Activated T-helper 1 cell treated with anti-CD3 and anti-CD28 coated beads, Interleukin-12 subunit alpha, Interleukin-12 subunit beta, Interleukin-2, Interleukin-4 antibody, amounts not matched to agents 30 ng/mL and 10 ng/mL and 1 ng/mL, durations not matched to agents 14 hours and 24 hours and 36 hours (primary cell): Measurements from ENCODE around the gene MLLT1. TPM values are rescaled to one million over a fixed set of nuclear protein-coding genes. Genes with fewer than 3 reads are reported as not detected.

Experiments
- DNase-seq: peaks from one replicate; pipeline ENCODE4 v3.0.0; 2021; ENCODE audit warnings: low spot score
- H3K27ac Mint-ChIP-seq: one replicate; pipeline ENCODE4 v1.8.0; 2021; ENCODE audit warnings: mild to moderate bottlenecking, mixed read lengths
- H3K27me3 Mint-ChIP-seq: one replicate; pipeline ENCODE4 v1.8.0; 2022; ENCODE audit warnings: mild to moderate bottlenecking, moderate library complexity, mixed read lengths; ENCODE audit not compliant: insufficient read depth
- H3K36me3 Mint-ChIP-seq: one replicate; pipeline ENCODE4 v1.8.0; 2021; ENCODE audit warnings: low read depth, mixed read lengths
- H3K4me1 Mint-ChIP-seq: one replicate; pipeline ENCODE4 v1.8.0; 2021; ENCODE audit warnings: low read depth, mixed read lengths
- H3K4me3 Mint-ChIP-seq: one replicate; pipeline ENCODE4 v1.8.0; 2021; ENCODE audit warnings: mild to moderate bottlenecking, moderate library complexity, mixed read lengths
- H3K9me3 Mint-ChIP-seq: one replicate; pipeline ENCODE4 v1.8.0; 2021; ENCODE audit warnings: mixed read lengths
- intact Hi-C: fragments of 100-400 bp; cut with micrococcal nuclease; formaldehyde crosslinking; loops from one replicate; pipeline ENCODE4 v1.15.1; 2024
- total RNA-seq: library from RNA; stranded (reverse); gene quantifications from 2 replicates; pipeline ENCODE4 v1.2.3, GENCODE V29; 2022

Gene MLLT1
- total RNA-seq, 1 donor from 2014 or later = 77.4 TPM

GRCh38 chr19:6233827-6234511 lies 45.8 kb downstream of the MLLT1 start:
- no peak overlapping the region for H3K27ac Mint-ChIP-seq
- H3K9me3 Mint-ChIP-seq = no peaks in the 10 kb centered on the region
- H3K4me3 Mint-ChIP-seq = no peak overlapping the region
- intact Hi-C loops = no loop called here
- H3K27me3 Mint-ChIP-seq = no peaks in the 10 kb centered on the region
- peaks cover 4% of the 10 kb centered on the region for H3K36me3 Mint-ChIP-seq
- DNase-seq = no peak
- peaks cover 5% of the 10 kb centered on the region for H3K4me1 Mint-ChIP-seq

DNA sequence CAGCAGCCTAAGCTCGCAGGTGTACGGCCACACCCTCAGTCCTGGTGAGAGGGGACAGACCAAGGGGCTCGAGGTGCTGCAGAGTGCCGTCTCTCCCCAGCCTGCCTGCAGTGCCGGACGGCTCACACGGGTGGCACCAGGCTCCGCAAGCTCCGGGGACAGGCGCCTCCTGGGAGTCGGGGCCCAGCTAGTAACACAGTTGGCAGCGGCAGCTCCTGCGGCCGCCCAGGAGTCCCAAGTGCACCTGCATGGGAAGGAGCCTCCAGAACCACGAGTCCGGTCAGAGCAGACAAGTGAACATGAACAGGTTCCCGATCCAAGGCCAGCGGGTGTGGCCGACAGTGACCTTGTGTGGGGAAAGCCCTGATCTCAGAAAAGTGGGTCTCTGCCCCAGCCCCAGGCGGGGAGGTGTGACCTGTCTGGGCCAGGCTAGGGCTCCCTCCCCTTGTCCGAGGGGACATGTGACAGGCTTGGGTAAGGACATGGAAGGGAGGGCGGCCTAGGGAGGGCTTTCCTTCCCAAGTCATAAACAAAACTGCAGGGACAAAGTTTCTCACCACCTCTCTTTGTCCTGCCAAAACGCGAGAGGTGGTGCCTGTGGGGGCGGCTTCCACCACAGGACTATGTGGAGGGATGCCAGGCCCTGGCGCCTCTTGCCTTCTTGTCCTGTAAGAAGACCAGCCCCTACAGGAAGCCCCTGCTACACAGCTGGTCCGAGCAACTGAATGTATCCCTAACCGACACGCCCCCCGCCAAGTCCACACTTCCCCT lies 46.5 kb downstream of the MLLT1 start:
- peaks cover 4% of the 10 kb centered on the region for H3K36me3 Mint-ChIP-seq
- no peaks in the 10 kb centered on the region for H3K27me3 Mint-ChIP-seq
- no peak for DNase-seq
- H3K27ac Mint-ChIP-seq = no peak overlapping the region
- no peak overlapping the region for H3K4me3 Mint-ChIP-seq
- intact Hi-C loops = no loop called here
- H3K9me3 Mint-ChIP-seq = no peaks in the 10 kb centered on the region
- H3K4me1 Mint-ChIP-seq = peaks cover 5% of the 10 kb centered on the region

GRCh38 chr19:6232601-6233055 lies 47.1 kb downstream of the MLLT1 start:
- Mint-ChIP-seq H3K4me1 (no peaks in the 10 kb centered on the region), H3K27ac (no peak overlapping the region), H3K4me3 (no peak overlapping the region), H3K27me3 (no peaks in the 10 kb centered on the region), H3K9me3 (no peaks in the 10 kb centered on the region), H3K36me3 (peaks cover 4% of the 10 kb centered on the region)
- intact Hi-C loops = no loop called here
- no peak for DNase-seq

GRCh38 chr19:6230991-6231448 lies 48.8 kb downstream of the MLLT1 start:
- peaks cover 8% of the 10 kb centered on the region for H3K36me3 Mint-ChIP-seq
- no peak overlapping the region for H3K4me3 Mint-ChIP-seq
- no peaks in the 10 kb centered on the region for H3K27me3 Mint-ChIP-seq
- no peaks in the 10 kb centered on the region for H3K4me1 Mint-ChIP-seq
- no peak for DNase-seq
- no peak overlapping the region for H3K27ac Mint-ChIP-seq
- intact Hi-C loops = no loop called here
- no peaks in the 10 kb centered on the region for H3K9me3 Mint-ChIP-seq

DNA sequence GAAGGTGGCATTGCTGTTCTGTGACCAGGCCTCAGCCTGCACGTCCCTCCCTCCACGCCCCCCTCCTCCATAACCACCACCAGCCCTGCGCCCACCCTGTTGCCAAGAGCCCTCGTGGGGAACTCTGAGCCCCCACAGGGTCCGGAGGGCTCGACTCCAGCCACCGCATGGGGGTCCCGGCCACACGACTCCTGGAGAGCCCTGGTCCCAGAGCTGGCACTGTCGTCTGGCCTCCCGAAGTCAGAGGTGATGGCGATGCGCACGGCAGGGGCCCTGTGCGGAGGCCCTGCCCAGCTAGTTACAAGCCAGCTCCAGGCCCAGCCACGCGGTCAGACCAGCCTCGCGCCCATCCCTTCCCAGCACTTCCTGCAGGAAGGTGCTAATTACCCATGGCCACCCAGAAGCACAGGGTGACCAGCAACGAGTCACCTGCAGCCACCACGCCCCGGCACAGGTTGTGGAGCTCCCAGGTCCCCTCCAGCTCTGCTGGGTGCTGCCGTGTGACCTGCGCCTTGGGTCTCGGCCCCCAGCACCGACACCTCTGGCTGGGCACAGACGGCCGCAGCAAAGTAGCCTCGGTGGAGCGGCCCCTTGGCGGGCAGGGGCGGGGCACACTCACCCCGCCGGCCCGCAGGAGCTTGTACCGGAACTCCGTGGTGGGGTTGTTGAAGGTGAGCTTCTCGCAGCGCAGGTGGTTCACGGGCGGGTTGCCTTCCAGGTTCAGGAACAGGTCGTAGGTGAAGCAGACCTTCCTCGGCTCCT lies 49.6 kb downstream of the MLLT1 start:
- no peak overlapping the region for H3K27ac Mint-ChIP-seq
- H3K36me3 Mint-ChIP-seq = peaks cover 8% of the 10 kb centered on the region
- no peak overlapping the region for H3K4me3 Mint-ChIP-seq
- no peaks in the 10 kb centered on the region for H3K9me3 Mint-ChIP-seq
- no peak for DNase-seq
- intact Hi-C loops = no loop called here
- no peaks in the 10 kb centered on the region for H3K27me3 Mint-ChIP-seq
- H3K4me1 Mint-ChIP-seq = no peaks in the 10 kb centered on the region

DNA sequence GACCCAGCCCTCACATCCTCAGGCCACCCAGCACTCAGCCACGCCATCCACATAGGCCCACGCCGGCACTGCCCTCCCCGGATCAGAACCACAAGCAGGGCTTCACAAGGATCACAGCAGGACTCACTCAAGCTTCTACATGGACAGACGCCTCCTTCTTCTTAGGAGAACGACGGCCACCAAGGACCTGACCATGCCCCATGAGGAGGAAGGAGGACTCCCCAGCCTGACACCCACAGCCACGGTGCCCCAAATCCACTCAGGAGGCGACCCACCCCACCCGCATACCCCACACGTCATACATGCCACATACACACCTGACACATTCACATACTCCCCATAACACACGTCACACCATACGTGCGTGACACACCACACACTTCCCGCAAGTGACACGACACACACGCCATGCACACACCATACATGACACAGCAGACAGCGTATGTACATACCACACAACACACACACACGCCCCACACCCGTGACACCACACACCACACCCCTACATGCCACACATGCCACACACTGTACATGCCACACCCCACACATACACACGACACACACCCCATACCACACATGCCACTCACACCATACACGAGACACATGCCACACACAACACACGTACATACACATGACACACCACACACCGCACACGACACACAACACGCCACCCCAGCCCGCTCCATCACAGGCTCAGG lies 50.4 kb downstream of the MLLT1 start:
- Mint-ChIP-seq H3K4me3 (no peak overlapping the region), H3K27me3 (no peaks in the 10 kb centered on the region), H3K27ac (no peak overlapping the region), H3K4me1 (no peaks in the 10 kb centered on the region), H3K9me3 (no peaks in the 10 kb centered on the region), H3K36me3 (peaks cover 8% of the 10 kb centered on the region)
- no peak for DNase-seq
- intact Hi-C loops = no loop called here

DNA sequence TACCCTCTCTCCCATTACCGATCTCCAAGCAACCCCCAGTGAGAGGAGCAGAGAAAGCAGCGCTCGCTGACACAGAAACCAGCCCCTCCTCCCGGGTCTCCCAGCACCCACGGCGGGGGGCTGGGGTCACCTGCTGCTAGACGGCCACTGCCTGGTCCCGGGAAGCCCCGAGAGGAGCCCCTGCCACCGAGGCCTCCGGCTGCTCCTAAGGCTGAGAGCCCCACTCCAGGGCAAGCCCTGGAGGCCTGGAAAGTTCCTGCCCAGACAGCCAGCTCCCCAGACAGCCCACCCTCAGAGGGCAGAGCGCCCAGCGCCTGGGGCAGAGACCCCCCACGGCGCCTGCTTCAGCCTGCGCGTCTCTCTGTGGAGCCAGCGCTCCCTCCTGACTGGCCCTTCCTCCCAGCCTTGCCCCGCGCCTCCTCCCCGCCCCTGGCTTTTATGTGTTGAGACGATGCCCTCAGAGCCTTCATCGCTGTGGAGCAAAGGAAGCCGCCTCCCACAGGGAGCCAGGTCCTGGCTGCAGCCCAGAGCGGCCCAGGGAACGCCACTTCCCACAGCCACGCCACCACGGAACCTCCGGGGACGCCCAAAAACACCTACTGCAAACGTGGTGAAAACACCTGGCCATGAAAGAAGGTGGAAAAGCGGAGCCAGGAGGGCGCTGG lies 51.1 kb downstream of the MLLT1 start:
- no peaks in the 10 kb centered on the region for H3K4me1 Mint-ChIP-seq
- DNase-seq = no peak
- H3K9me3 Mint-ChIP-seq = no peaks in the 10 kb centered on the region
- intact Hi-C loops = no loop called here
- H3K4me3 Mint-ChIP-seq = no peak overlapping the region
- H3K27ac Mint-ChIP-seq = no peak overlapping the region
- peaks cover 8% of the 10 kb centered on the region for H3K36me3 Mint-ChIP-seq
- no peaks in the 10 kb centered on the region for H3K27me3 Mint-ChIP-seq

DNA sequence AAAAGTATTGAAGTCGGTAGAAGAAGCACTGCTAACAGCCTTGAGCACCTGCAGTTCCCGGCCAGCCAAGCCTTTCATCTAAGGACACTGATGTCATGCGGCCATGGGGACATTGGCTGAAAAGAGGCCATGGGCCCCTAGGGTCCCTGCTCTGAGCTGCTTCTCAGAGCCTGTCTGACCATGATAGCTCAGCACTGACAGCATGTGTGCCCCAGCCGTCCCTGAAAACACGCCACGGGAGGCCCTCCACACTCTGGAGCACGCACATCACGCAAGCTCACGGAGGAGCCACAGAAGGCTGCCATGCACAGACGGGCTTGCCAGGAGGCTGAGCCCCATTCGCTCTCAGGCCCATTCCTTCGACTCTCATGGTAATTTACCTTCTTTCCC lies 51.8 kb downstream of the MLLT1 start:
- intact Hi-C loops = no loop called here
- Mint-ChIP-seq H3K27me3 (no peaks in the 10 kb centered on the region), H3K4me1 (no peaks in the 10 kb centered on the region), H3K9me3 (no peaks in the 10 kb centered on the region), H3K4me3 (no peak overlapping the region), H3K36me3 (peaks cover 8% of the 10 kb centered on the region), H3K27ac (no peak overlapping the region)
- no peak for DNase-seq

DNA sequence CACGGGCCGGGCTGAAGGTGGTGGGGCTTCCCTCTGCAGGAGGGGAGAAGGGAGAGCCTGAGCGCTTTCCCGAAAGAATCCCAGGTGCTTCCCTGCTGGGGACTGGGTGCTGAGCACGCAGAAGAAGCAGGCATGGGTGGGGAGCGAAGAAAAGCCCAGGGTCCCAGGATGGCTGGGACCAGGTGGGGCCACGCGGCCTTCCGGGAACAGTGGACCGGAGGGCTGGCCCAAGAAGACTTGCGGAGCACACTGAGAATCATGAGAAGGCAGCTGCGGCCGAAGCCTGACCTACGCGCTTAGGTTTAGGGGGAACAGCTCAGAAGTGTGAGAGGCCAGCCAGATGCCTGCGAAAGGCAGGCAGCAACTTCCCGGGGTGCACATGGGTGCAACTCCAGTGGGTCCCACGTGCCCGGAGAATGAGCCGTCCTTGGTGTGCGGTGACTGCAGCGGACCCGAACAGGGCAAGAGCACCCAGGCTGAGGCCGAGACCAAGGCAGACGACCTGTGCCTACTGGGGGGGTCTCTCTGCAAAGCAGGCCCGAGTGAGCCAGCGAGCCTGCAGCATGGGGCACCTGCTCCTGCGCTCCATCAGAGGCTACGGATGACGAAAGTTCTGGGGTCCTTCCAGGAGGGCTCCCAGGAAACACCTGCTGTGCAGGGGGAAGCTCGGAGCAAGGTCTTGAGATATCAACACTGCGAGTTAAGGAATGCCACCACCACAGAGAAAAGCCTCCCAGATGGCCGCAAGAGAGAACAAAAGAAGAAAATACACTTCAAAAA lies 52.4 kb downstream of the MLLT1 start:
- intact Hi-C loops = no loop called here
- Mint-ChIP-seq H3K27ac (no peak overlapping the region), H3K9me3 (no peaks in the 10 kb centered on the region), H3K27me3 (no peaks in the 10 kb centered on the region), H3K4me3 (no peak overlapping the region), H3K36me3 (peaks cover 8% of the 10 kb centered on the region), H3K4me1 (no peaks in the 10 kb centered on the region)
- no peak for DNase-seq

- H3K27ac Mint-ChIP-seq = no peak overlapping the region
- H3K27me3 Mint-ChIP-seq = no peaks in the 10 kb centered on the region
- no peaks in the 10 kb centered on the region for H3K9me3 Mint-ChIP-seq
- no peak for DNase-seq
- intact Hi-C loops = no loop called here
- H3K4me1 Mint-ChIP-seq = no peaks in the 10 kb centered on the region
- no peak overlapping the region for H3K4me3 Mint-ChIP-seq
- H3K36me3 Mint-ChIP-seq = peaks cover 8% of the 10 kb centered on the region
Observed at GRCh38 chr19:6226444-6227155, 53.2 kb downstream of the MLLT1 start.

DNA sequence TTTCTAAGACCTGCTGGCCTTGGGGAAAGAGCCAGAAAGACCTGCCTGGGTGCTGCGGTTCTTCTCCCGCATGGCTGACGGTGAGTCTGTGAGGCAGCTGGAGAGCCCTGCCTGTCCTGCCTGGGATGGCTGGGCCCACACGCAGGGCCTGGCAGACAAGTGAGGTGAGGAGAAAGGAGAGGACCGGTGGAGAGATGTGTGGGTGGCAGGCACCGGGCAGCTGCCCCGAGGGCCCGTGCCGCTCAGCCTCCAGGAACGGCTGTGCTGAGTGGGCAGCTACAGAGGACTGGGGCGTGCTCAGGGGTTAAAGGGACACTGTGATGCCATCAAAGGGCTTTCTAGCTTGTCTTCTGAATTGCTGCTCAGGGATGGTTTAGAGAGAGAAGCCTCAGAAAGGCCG lies 53.8 kb downstream of the MLLT1 start:
- no peaks in the 10 kb centered on the region for H3K9me3 Mint-ChIP-seq
- H3K27me3 Mint-ChIP-seq = no peaks in the 10 kb centered on the region
- no peak overlapping the region for H3K4me3 Mint-ChIP-seq
- no peak overlapping the region for H3K27ac Mint-ChIP-seq
- intact Hi-C loops = no loop called here
- no peaks in the 10 kb centered on the region for H3K4me1 Mint-ChIP-seq
- H3K36me3 Mint-ChIP-seq = peaks cover 8% of the 10 kb centered on the region
- DNase-seq = no peak
